HG03064 (cell line): ENCODE measurements around the gene LAMTOR1.
A peak's percentile ranks its signal among the peaks of the same experiment; 100 is the strongest.

Experiments used
- ATAC-seq: cut with Tn5 transposase; IDR thresholded peaks from one replicate; pipeline ENCODE4 v1.9.1; 2021; ENCODE audit warnings: low read depth; ENCODE audit not compliant: unreplicated experiment

LAMTOR1 gene

DNA sequence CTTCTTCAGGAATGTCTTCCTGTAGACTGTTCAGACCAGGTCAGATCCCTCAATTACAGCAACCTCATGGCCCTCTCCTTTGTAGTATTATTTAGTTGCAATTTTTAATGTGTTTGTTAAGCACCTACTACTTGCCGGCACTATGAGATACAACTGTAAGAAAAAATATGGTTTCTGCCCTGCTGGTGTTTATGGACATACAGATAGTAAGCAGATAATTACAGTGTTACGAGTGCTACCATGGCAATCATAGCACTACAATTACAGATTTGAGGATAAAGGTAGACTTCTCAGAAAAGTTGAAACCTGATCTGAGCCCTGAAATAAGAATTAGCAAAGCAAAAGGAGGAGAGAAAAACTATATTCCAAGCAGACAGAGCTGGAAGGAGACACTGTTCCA, 19.7 kb downstream of the LAMTOR1 start:
- no peak for ATAC-seq

GRCh38 chr11:72081821-72082453, 21.2 kb downstream of the LAMTOR1 start:
- ATAC-seq = no peak

DNA sequence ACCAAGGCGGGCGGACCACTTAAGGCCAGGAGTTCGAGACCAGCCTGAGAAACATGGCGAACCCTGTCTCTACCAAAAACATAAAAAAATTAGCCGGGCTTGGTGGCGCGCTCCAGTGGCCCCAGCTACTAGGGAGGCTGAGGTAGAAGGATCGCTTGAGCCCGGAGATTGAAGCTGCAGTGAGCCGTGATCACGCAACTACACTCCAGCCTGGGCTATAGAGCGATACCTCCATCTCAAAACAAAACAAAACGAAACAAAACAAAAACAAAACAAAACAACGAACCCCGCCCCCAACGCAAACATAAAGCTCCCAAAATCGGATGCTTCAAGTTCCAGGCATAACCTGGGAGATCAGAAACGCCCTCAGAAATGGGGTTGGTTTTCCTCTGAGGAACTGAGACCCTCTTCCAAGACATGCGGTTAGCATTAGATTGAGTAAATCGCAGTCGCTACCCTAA, 21.9 kb downstream of the LAMTOR1 start:
- ATAC-seq = no peak

DNA sequence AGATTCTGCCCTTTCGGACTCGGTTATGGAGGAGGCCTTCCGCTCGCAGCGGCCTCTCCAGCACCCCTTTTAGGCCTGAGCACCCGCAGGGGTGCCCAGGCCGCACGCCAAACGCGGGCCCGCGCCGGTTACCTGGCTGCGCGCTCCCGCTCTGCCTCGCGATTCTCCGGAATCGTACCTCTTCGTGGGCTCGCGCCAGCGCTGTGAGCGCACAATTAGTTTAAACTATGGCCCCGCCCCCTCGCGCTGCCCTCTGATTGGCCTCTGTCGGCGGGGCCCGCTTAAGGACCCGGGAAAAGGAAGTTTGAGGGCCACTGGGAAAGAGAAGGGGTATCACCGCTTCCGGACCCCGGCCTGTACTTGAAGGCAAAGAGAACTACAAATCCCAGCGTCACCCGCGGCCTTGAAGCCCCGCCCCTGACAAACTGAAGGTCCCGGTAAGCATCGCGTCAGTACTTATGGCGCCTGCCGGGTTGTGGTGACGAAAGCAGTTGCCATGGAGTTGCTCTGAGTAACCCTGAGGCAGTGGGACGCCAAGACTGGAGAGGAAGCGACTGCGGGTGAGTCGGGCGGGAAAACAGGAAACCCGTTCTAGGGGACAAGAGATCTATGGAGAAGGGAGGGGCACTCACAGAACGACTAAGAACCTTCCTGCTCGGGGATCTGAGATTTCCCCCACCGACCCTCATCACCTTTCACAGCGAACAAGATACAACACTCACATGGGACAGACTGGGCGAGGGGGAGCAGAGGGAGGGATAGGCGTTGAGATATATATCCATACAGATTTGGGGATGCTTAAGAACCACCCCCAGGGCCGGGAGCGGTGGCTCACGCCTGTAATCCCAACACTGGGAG, 22.5 kb downstream of the LAMTOR1 start, which contains the start of the genes LRRC51 and NUMA1:
Gene LRRC51 (plus strand): TSS at position 525 of the 858 bp plus-strand sequence. CDS start 8,234 bp downstream, outside the sequence.
Gene NUMA1 (minus strand): TSS at position 217 of the 858 bp plus-strand sequence. CDS start 44,599 bp downstream, outside the sequence.
- ATAC-seq = peak; percentile 95

- no peak for ATAC-seq
These were observed 23.2 kb downstream of the LAMTOR1 start for GRCh38 chr11:72079819-72080325.

GRCh38 chr11:72078477-72078876, 24.6 kb downstream of the LAMTOR1 start:
- ATAC-seq = no peak

DNA sequence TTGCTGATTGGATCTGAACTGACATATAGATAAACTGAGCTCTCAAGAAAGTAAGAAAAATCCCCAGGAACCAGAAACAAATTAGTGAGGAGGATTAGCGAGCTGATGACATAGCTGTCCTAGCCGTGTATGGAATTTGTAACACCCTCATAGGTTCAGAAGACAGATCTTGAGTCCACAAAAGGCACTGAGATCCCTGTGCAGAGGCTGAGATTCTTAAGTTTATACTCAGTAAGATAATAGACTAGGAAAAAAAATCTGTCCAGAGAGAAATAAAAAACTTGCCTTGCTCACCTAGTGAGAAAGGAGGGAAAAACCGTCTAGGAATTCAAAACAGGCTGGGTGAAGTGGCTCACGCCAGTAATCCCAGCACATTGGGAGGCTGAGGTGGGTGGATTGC, 27.3 kb downstream of the LAMTOR1 start:
- ATAC-seq = no peak

DNA sequence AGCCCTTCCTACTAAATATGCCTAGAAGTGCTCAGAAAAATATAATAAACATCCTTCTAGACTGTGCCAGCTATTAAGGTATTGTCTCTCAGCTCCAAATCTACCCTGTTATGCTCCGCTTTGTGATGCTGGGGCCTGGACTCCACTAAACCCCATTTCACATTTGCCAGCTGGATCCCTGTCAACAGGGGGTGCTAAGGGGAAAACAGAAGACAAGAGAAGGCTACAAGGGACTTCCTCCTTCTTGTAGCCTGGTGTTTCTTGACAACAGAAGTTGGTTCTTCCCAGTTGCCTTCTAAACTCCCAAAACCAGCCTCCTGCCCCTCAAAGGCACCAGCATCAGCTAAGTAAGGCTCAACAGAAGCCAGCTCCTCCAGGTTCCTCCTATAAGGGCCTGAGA, 28.0 kb downstream of the LAMTOR1 start:
- ATAC-seq = no peak

- ATAC-seq = no peak
These were observed 30.7 kb downstream of the LAMTOR1 start for GRCh38 chr11:72072348-72072747.

GRCh38 chr11:72070491-72070890, 32.6 kb downstream of the LAMTOR1 start:
- ATAC-seq = no peak

- ATAC-seq = no peak
These were observed 33.3 kb downstream of the LAMTOR1 start for GRCh38 chr11:72069787-72070251.

DNA sequence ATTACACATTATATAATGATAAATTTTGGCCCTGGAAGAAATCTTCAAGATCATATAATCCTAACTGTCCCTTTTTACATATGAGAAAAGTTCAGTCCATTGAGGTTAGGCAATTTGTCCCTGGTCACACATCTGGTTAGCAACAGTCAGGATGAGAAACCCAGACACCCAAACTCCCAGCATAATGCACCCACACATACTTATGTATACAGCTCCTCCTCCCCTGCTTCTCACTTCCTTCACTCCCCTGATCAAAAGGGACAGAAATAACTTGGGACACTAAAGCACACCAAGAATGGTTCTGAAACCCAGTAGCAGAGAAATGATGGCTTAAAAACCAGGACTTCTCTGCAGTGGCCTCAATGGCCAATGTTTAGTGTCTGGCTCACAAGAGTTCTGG, 33.9 kb downstream of the LAMTOR1 start:
- no peak for ATAC-seq

DNA sequence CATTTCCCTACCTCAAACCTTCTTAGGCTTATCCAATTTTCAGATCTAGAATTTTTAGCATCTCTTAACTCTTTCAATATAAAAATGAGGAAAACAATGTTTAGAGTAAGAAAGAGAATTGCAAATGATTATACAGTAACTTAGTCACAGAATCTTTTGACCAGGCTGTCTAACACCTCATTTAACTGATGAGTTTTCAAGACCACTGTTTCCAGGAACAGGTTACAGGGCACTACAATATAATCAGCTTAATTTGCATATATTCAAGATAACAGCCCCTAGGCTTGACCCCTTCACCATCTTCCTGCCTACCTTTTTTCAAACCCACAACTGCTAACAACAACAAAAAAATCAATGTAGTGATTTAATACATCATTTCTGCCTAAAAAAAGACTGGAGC, 35.4 kb downstream of the LAMTOR1 start:
- no peak for ATAC-seq

- no peak for ATAC-seq
These were observed 35.8 kb downstream of the LAMTOR1 start for GRCh38 chr11:72067266-72067665.

- no peak for ATAC-seq
These were observed 36.2 kb downstream of the LAMTOR1 start for GRCh38 chr11:72066855-72067254.

DNA sequence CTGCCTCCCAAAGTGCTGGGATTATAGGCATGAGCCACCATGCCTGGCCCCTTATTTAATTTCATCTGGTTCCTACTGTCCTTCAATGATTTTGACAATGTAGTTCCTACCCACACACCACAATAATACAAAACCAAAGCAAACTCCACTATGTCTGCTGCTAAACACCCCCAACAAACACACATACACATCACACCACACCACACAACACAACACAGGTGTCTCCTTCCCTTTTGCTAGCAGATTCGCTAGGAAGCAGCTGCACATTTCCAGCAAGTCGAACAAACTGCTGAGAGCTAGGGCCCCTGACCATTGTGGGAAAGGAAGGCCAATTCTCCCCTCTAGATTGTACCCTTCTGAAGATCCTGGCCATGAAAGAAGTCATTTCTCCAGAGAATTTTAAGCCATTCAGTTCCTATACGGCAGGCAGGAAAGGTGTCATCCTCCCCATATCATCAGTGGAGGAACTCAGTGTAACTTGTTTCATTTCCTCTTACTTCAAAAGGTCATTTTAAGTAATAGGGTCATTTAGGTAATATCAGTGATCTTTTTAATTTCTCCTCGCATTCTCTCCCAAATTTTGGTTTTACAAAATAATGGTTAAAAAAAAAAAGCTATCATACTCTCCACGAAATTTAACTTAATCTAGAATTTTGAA, 41.2 kb downstream of the LAMTOR1 start:
- ATAC-seq = no peak

- ATAC-seq = no peak
These were observed 44.6 kb downstream of the LAMTOR1 start for GRCh38 chr11:72058416-72059034.

DNA sequence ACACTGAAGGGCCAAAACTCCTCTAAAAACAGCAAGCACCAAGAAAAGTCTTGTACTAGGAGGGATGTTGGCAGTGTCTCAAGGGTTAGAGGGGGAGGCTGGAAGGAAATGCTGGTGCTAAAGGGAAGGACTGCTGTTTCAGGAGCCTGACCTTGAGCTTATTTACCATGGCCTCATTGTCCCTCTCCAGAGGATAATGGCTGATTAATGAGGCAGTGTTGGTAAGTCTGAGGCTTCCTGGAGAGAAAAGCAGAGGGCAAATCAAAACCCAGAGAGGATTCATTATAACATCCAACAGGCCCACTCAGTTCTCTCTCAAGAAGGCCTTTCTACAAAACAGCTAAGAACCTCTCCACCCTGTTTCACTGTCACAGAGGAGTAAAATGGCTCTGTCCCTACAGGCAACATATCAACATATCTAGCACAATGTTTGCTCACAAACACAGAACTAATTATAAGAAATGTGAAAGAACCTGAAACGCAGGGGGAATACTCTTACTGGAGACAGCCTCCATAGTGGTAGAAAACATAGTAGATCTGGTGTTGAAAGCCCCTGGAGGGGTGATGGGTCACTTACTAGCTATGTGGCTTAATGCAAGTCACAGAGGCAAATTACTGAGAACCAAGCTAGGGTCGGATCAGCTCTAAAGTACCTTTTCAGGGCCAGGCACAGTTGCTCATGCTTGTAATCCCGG, 54.2 kb downstream of the LAMTOR1 start:
- ATAC-seq = no peak
